Ishikawa (cell line): Measurements from ENCODE around the gene TMEM198.

Experiments used
- CEBPB ChIP-seq: IDR thresholded peaks from 2 replicates; pipeline ENCODE4 v1.6.1; 2012
- CREB1 ChIP-seq: IDR thresholded peaks from 2 replicates; pipeline ENCODE4 v1.6.1; 2012; ENCODE audit warnings: low read depth
- EP300 ChIP-seq: IDR thresholded peaks from 2 replicates; pipeline ENCODE4 v1.6.1; 2012; ENCODE audit warnings: borderline replicate concordance
- MAX ChIP-seq: IDR thresholded peaks from 2 replicates; pipeline ENCODE4 v1.6.1; 2012
- RAD21 ChIP-seq: IDR thresholded peaks from 2 replicates; pipeline ENCODE4 v1.6.1; 2012; ENCODE audit warnings: low read depth
- TAF1 ChIP-seq: IDR thresholded peaks from 2 replicates; pipeline ENCODE4 v1.6.1; 2012; ENCODE audit warnings: low read depth, mild to moderate bottlenecking
- USF1 ChIP-seq: IDR thresholded peaks from 2 replicates; pipeline ENCODE4 v1.6.1; 2012
- YY1 ChIP-seq: IDR thresholded peaks from 2 replicates; pipeline ENCODE4 v1.6.1; 2012; ENCODE audit warnings: low read depth
- TF ChIP-seq, protein P1 (sequence below): IDR thresholded peaks from 2 replicates; pipeline ENCODE4 v1.6.1; 2012; ENCODE audit warnings: low read depth, mild to moderate bottlenecking

DNA sequence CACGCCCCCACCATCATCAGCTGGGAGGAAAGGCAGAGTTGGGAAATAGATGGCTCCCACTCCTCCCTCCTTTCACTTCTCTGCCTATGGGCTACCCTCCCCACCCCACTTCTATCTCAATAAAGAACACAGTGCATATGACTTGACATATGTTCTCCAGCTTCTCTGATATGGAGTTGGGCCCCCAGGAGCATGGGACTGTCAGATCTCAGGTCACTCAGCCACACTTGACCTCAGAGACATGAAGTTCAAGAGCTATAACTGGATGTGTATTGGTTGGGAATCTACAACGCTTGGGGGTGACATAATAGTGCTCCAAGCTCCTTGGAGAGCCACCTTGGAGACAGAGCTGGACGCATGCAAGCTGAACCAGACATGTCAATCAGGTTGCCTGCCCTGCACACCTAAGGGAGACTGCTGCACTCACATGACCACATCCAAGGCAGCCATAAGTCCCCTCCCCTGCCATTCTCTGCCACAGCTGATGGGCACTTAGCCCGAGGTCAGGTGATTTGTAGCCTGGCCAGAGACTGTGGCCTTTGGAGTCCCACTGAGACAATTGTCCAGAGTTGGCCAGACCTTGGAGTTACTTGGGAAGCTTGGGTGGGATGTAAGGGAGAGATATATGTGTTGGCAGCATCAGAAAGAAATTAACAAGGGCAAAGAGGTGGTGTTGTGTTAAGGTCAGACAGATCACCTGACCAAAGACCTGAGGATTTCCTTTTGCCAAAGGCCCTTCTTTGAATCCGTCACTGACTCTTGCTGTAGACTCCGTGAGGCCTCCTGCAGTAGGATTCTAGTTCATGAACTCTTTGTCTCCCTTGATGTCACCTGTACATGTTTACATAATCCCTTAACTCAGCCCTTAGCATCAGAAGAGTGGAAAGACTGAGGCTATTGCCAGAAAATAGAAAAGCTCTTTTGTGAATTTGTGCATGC is 32.0 kb downstream of the TMEM198 start:
- TF ChIP-seq CREB1 (no peak), CEBPB (no peak), EP300 (no peak), USF1 (no peak; the same call in 1 of the 2 replicates), TAF1 (no peak), RAD21 (no peak), YY1 (no peak), MAX (no peak)
- TF ChIP-seq, protein P1, sequence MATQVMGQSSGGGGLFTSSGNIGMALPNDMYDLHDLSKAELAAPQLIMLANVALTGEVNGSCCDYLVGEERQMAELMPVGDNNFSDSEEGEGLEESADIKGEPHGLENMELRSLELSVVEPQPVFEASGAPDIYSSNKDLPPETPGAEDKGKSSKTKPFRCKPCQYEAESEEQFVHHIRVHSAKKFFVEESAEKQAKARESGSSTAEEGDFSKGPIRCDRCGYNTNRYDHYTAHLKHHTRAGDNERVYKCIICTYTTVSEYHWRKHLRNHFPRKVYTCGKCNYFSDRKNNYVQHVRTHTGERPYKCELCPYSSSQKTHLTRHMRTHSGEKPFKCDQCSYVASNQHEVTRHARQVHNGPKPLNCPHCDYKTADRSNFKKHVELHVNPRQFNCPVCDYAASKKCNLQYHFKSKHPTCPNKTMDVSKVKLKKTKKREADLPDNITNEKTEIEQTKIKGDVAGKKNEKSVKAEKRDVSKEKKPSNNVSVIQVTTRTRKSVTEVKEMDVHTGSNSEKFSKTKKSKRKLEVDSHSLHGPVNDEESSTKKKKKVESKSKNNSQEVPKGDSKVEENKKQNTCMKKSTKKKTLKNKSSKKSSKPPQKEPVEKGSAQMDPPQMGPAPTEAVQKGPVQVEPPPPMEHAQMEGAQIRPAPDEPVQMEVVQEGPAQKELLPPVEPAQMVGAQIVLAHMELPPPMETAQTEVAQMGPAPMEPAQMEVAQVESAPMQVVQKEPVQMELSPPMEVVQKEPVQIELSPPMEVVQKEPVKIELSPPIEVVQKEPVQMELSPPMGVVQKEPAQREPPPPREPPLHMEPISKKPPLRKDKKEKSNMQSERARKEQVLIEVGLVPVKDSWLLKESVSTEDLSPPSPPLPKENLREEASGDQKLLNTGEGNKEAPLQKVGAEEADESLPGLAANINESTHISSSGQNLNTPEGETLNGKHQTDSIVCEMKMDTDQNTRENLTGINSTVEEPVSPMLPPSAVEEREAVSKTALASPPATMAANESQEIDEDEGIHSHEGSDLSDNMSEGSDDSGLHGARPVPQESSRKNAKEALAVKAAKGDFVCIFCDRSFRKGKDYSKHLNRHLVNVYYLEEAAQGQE, result no peak
